ENCODE data around the gene BRCA1. TPM values are rescaled to one million over a fixed set of nuclear protein-coding genes. Genes with fewer than 3 reads are reported as not detected.

The BRCA1 gene
- total and polyA plus RNA-seq, 12 donors = 1.1 to 10.4 (median 3.7) TPM

- Histone ChIP-seq H3K4me3 (peak overlapping the region in 1 of 4 donors; percentile 23), H3K36me3 (replicated peaks in 1 of 2) (peaks cover 0 to 38% of the 10 kb centered on the region in 2 donors), H3K9me3 (replicated peaks in 1 of 3) (no peaks in the 10 kb centered on the region), H3K27ac (peak overlapping the region in 4 of 5 donors; percentile 30 to 97 (median 82)), H3K4me1 (replicated peaks in 1 of 2) (peaks cover 12 to 26% of the 10 kb centered on the region in 2 donors), H3K27me3 (no peaks in the 10 kb centered on the region)
- TF ChIP-seq CTCF (IDR thresholded peaks at IDR 0.05) (no peak), POLR2A (IDR thresholded peaks at IDR 0.05) (no peak)
- intact Hi-C loops (cut with DNase I) = loop anchor here in 1 of 2 donors (2.0 to 10.0 kb wide), 2 partner anchors 29 to 153 kb away; partner anchors contain the start of gene AOC2
- 18 to 32% (median 23%) methylated on average over 5 of the region's 5 CpGs for WGBS, 4 donors
- no peak for DNase-seq
Measured at GRCh38 chr17:42997390-42997983, 127.7 kb downstream of the BRCA1 start.

Small RNA genes within 50 kb of the gene (small RNA-seq; reads per million reads assigned to genes)
- gene AC060780.2 (0 reads per million in 2 donors), gene AC060780.3 (0 reads per million in 2 donors), gene AC135721.1 (0 reads per million in 2 donors)

Other genes with a start within 250 kb of the BRCA1 start
- gene G6PC1, start 224.6 kb downstream of the BRCA1 start, total RNA-seq = under 1 TPM in 3 of 9 donors, not detected in 6; 0.11 to 0.18 (median 0.18) TPM
- under 1 TPM in 1 of 3 donors, not detected in 2; 0.09 TPM for gene G6PC1, start 224.6 kb downstream of the BRCA1 start, polyA plus RNA-seq
- gene AARSD1, start 160.9 kb downstream of the BRCA1 start, total RNA-seq = 10 to 100 TPM; 16.4 to 60.7 (median 35.1) TPM
- 100 to 1,000 TPM in 2 of 3 donors, 10 to 100 TPM in 1; 49.0 to 206 (median 121) TPM for gene AARSD1, start 160.9 kb downstream of the BRCA1 start, polyA plus RNA-seq
- gene PTGES3L, start 145.3 kb downstream of the BRCA1 start, total RNA-seq = under 1 TPM in 3 of 9 donors, not detected in 6; 0.18 to 0.67 (median 0.28) TPM
- under 1 TPM; 0.61 to 0.72 (median 0.62) TPM for gene PTGES3L, start 145.3 kb downstream of the BRCA1 start, polyA plus RNA-seq
- gene RUNDC1, start 144.8 kb downstream of the BRCA1 start, total RNA-seq = 10 to 100 TPM; 14.3 to 29.7 (median 17.4) TPM
- 10 to 100 TPM in 2 of 3 donors, 1 to 10 TPM in 1; 7.6 to 20.6 (median 10.3) TPM for gene RUNDC1, start 144.8 kb downstream of the BRCA1 start, polyA plus RNA-seq
- 1,000 to 10,000 TPM in 3 of 9 donors, 100 to 1,000 TPM in 6; 356 to 1,636 (median 929) TPM for gene RPL27, start 126.9 kb downstream of the BRCA1 start, total RNA-seq
- gene RPL27, start 126.9 kb downstream of the BRCA1 start, polyA plus RNA-seq = 1,000 to 10,000 TPM; 1,877 to 2,291 (median 1,931) TPM
- 10 to 100 TPM; 38.4 to 72.9 (median 60.3) TPM for gene IFI35, start 118.6 kb downstream of the BRCA1 start, total RNA-seq
- gene IFI35, start 118.6 kb downstream of the BRCA1 start, polyA plus RNA-seq = 10 to 100 TPM; 44.1 to 91.4 (median 68.1) TPM
- gene VAT1, start 103.0 kb downstream of the BRCA1 start, total RNA-seq = 100 to 1,000 TPM; 280 to 744 (median 463) TPM
- gene VAT1, start 103.0 kb downstream of the BRCA1 start, polyA plus RNA-seq = 100 to 1,000 TPM; 177 to 311 (median 269) TPM
- gene RND2, start 100.1 kb downstream of the BRCA1 start, total RNA-seq = 1 to 10 TPM; 1.3 to 8.2 (median 4.0) TPM
- gene RND2, start 100.1 kb downstream of the BRCA1 start, polyA plus RNA-seq = 1 to 10 TPM; 2.4 to 6.3 (median 3.1) TPM
- 100 to 1,000 TPM in 7 of 9 donors, 10 to 100 TPM in 2; 63.6 to 139 (median 110) TPM for gene NBR1, start 45.9 kb upstream of the BRCA1 start, total RNA-seq
- 10 to 100 TPM; 38.6 to 83.4 (median 39.9) TPM for gene NBR1, start 45.9 kb upstream of the BRCA1 start, polyA plus RNA-seq
- gene TMEM106A, start 86.5 kb upstream of the BRCA1 start, total RNA-seq = 10 to 100 TPM in 4 of 9 donors, 1 to 10 TPM in 5; 2.1 to 20.1 (median 9.0) TPM
- 1 to 10 TPM; 1.9 to 9.2 (median 4.5) TPM for gene TMEM106A, start 86.5 kb upstream of the BRCA1 start, polyA plus RNA-seq
- not detected for gene CCDC200, start 103.3 kb upstream of the BRCA1 start, total RNA-seq
- gene CCDC200, start 103.3 kb upstream of the BRCA1 start, polyA plus RNA-seq = not detected
- gene RNU2-1, start 108.6 kb upstream of the BRCA1 start, total RNA-seq = 1,000 to 10,000 TPM in 4 of 9 donors, not detected in 5; 1,199 to 3,253 (median 2,829) TPM
- gene RNU2-1, start 108.6 kb upstream of the BRCA1 start, polyA plus RNA-seq = not detected

Measured in adrenal gland (tissue), 12 donors.